Right lobe of liver (tissue), 6 donors: Measurements from ENCODE around the gene WDR27. TPM values are rescaled to one million over a fixed set of nuclear protein-coding genes. Genes with fewer than 3 reads are reported as not detected.

ENCODE experiments used
- ATAC-seq, 4 donors: fragments of 200-7000 bp; cut with Tn5 transposase; one replicate each; pipeline ENCODE4 v1.9.1; 2020; ENCODE audit warnings: mild to moderate bottlenecking in 4 of 4, moderate library complexity in 4 of 4
- DNase-seq, 3 donors: peaks; one replicate each; pipeline ENCODE4 v3.0.0-alpha.2; 2020
- H3K27ac ChIP-seq, 3 donors: fragments of 200-600 bp; one replicate each; pipeline ENCODE4 v1.8.0; 2022
- H3K27me3 ChIP-seq, 2 donors: fragments of 200-600 bp; one replicate each; pipeline ENCODE4 v1.8.0; 2022
- H3K36me3 ChIP-seq, 4 donors: fragments of 200-600 bp; sonication (generic) in 1 of 4; one replicate each; pipeline versions ENCODE4 v1.5.1 to v1.8.0; 2017 to 2022; ENCODE audit warnings: control low read depth in 1 of 4
- H3K4me1 ChIP-seq, 4 donors: fragments of 200-600 bp; sonication (generic) in 1 of 4; one replicate each; pipeline versions ENCODE4 v1.5.1 to v1.8.0; 2017 to 2022; ENCODE audit warnings: control low read depth in 1 of 4
- H3K4me3 ChIP-seq, 3 donors: fragments of 200-600 bp; one replicate each; pipeline ENCODE4 v1.8.0; 2022
- H3K9me3 ChIP-seq, 4 donors: fragments of 200-600 bp; sonication (generic) in 1 of 4; one replicate each; pipeline versions ENCODE4 v1.5.1 to v1.8.0; 2017 to 2022; ENCODE audit warnings: control low read depth in 1 of 4
- CTCF ChIP-seq, 4 donors: fragments of 200-600 bp in 3 of 4; fragments of 450-650 bp in 1 of 4; IDR thresholded peaks; one replicate each; pipeline versions ENCODE4 v1.5.1 to v1.8.0; 2016 to 2022; ENCODE audit warnings: antibody characterized with exemption in 4 of 4, mild to moderate bottlenecking in 2 of 4
- POLR2A ChIP-seq: fragments of 450-650 bp; IDR thresholded peaks from one replicate; pipeline ENCODE4 v1.6.1; 2017; ENCODE audit warnings: antibody characterized with exemption, mild to moderate bottlenecking
- WGBS: methylation state at CpG from one replicate; pipeline ENCODE4 v1.1.6; 2018; ENCODE audit warnings: low coverage, low lambda C conversion rate; ENCODE audit not compliant: insufficient coverage; ENCODE audit errors: missing lambda C conversion rate; 5-methylcytosine and 5-hydroxymethylcytosine counted together
- intact Hi-C, 2 donors: fragments of 100-400 bp; cut with DNase I; formaldehyde crosslinking; loops; one replicate each; pipeline versions ENCODE4 v1.11.2 to v1.14.1; 2022
- total RNA-seq, 6 experiments: library from RNA; depleted of rRNA in 2 of 6; stranded (reverse); fragments of >200 nt in 2 of 6; fragmentation: NEBNext Ultra II Directional in 3 of 6; extraction: Animal tissue kit (Norgen Biotek cat#: 25700) in 3 of 6; gene quantifications; one replicate each; pipeline versions ENCODE4 v1.1.0 to v1.2.4, GENCODE V29; 2016 to 2023
- donor health status: DM: no; HTN: yes; CAD: no.
- donor health status: DM: no; HTN: no; CAD: no.
- donor health status: DM: no; HTN: no; CAD: no.
- donor health status: DM: no; HTN: yes; CAD: no.
- donor health status: DM: no; HTN: yes; CAD: no.

Gene WDR27
- total RNA-seq, 6 experiments from 2014 or later: 8.2 to 26.8 (median 12.7) TPM

DNA sequence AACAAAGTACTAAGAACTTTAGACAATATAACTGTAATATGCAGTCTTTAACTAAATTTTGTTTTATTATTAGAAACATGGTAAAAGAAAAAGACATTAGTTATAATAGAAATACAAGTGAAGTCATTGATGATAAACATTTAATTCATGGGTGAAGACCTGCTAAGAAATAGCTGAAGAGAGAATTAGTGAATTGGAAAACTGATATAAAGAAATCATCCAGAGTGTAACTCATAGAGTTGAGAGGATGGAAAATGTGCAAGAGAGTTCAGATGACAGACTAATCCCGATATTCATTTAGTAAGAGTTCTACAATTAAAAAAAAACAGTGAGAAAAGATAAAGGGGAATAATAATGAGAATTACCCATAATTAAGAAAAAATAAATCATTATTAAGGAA, 227.5 kb downstream of the WDR27 start:
- DNase-seq: no peak
- Histone ChIP-seq H3K27ac (peak overlapping the region in 1 of 3 donors; percentile 76), H3K27me3 (no peaks in the 10 kb centered on the region), H3K36me3 (no peaks in the 10 kb centered on the region), H3K4me3 (no peak overlapping the region), H3K9me3 (no peaks in the 10 kb centered on the region), H3K4me1 (peaks cover 0 to 10% (median under 1%) of the 10 kb centered on the region in 4 donors)
- ATAC-seq: no peak
- TF ChIP-seq POLR2A (no peak), CTCF (IDR thresholded peaks at IDR 0.05) (no peak)
- intact Hi-C loops: no loop called here
- WGBS: 83% methylated on average over 1 of the region's 1 CpG

GRCh38 chr6:169473663-169474062, 228.2 kb downstream of the WDR27 start:
- H3K27ac ChIP-seq: peak overlapping the region; percentile 28 to 76 (median 54)
- ATAC-seq: peak; percentile 88 to 94 (median 92)
- TF ChIP-seq CTCF (IDR thresholded peaks at IDR 0.05) (no peak), POLR2A (no peak)
- H3K9me3 ChIP-seq: no peaks in the 10 kb centered on the region
- 23% methylated on average over 1 of the region's 1 CpG for WGBS
- H3K27me3 ChIP-seq: no peaks in the 10 kb centered on the region
- DNase-seq: peak in 1 of 3 donors; percentile 58
- H3K36me3 ChIP-seq: no peaks in the 10 kb centered on the region
- intact Hi-C loops: no loop called here
- H3K4me1 ChIP-seq: peaks cover 0 to 17% (median 2%) of the 10 kb centered on the region in 4 donors
- peak overlapping the region in 1 of 3 donors; percentile 2 for H3K4me3 ChIP-seq

- peaks cover 0 to 17% (median 2%) of the 10 kb centered on the region in 4 donors for H3K4me1 ChIP-seq
- peak overlapping the region in 1 of 3 donors; percentile 2 for H3K4me3 ChIP-seq
- TF ChIP-seq POLR2A (no peak), CTCF (IDR thresholded peaks at IDR 0.05) (no peak)
- H3K9me3 ChIP-seq: no peaks in the 10 kb centered on the region
- ATAC-seq: peak; percentile 81 to 84 (median 82)
- H3K27me3 ChIP-seq: no peaks in the 10 kb centered on the region
- H3K27ac ChIP-seq: peak overlapping the region; percentile 28 to 76 (median 54)
- intact Hi-C loops: no loop called here
- H3K36me3 ChIP-seq: no peaks in the 10 kb centered on the region
- 23% methylated on average over 3 of the region's 3 CpGs for WGBS
- no peak for DNase-seq
Measured at GRCh38 chr6:169472786-169473416, 228.9 kb downstream of the WDR27 start.

DNA sequence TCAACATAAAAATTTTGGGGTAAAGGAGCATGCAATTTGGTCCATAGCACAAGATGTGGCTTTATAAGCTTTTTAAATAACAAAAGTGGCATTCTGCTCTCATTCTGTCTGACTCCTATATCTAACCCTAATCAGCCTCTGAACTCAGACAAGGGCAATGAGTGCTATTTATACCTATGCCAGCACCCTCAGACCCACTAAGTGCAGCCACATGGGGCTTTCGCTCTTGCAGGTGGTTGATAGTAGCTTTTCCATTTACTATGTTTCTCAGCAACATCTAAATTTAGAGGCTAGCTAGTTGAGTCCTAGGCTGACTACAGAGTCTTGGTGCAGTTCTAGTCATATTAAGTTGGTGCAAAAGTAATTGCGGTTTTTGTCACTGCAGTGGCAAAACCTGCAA, 231.0 kb downstream of the WDR27 start:
- no peaks in the 10 kb centered on the region for H3K9me3 ChIP-seq
- H3K4me1 ChIP-seq: peaks cover 0 to 17% (median 2%) of the 10 kb centered on the region in 4 donors
- no peaks in the 10 kb centered on the region for H3K36me3 ChIP-seq
- H3K27ac ChIP-seq: no peak overlapping the region
- intact Hi-C loops: no loop called here
- H3K27me3 ChIP-seq: no peaks in the 10 kb centered on the region
- ATAC-seq: no peak
- WGBS: 100% methylated on average over 2 of the region's 2 CpGs
- no peak for DNase-seq
- no peak overlapping the region for H3K4me3 ChIP-seq
- TF ChIP-seq POLR2A: no peak
- no peak for TF ChIP-seq CTCF (IDR thresholded peaks at IDR 0.05)
